Neural progenitor cell (in vitro differentiated cells): ENCODE measurements around the gene CDK10. TPM values are rescaled to one million over a fixed set of nuclear protein-coding genes. Genes with fewer than 3 reads are reported as not detected.

ENCODE experiments used
- DNase-seq: peaks from one replicate; pipeline ENCODE4 v3.0.0-alpha.2; 2016; ENCODE audit warnings: low spot score
- H2AFZ ChIP-seq: fragments of 200-600 bp; sonication (generic); replicated peaks from 2 replicates; pipeline ENCODE4 v1.6.1; 2016; ENCODE audit warnings: antibody characterized with exemption
- H3F3A ChIP-seq: fragments of 200-600 bp; sonication (generic); 2 replicates; pipeline ENCODE4 v1.6.1; 2016; ENCODE audit warnings: antibody characterized with exemption, low read depth
- H3K27ac ChIP-seq: fragments of 200-600 bp; sonication (generic); 2 replicates; pipeline ENCODE4 v1.5.1; 2016; ENCODE audit warnings: mild to moderate bottlenecking
- H3K27me3 ChIP-seq: fragments of 200-600 bp; sonication (generic); 2 replicates; pipeline ENCODE4 v1.6.1; 2016; ENCODE audit warnings: mild to moderate bottlenecking, moderate library complexity
- H3K36me3 ChIP-seq: fragments of 200-600 bp; sonication (generic); 2 replicates; pipeline ENCODE4 v1.5.1; 2016
- H3K4me1 ChIP-seq: fragments of 200-600 bp; sonication (generic); 2 replicates; pipeline ENCODE4 v1.6.1; 2016; ENCODE audit warnings: mixed run types
- H3K4me2 ChIP-seq: fragments of 200-600 bp; sonication (generic); 2 replicates; pipeline ENCODE4 v1.6.1; 2016
- H3K4me3 ChIP-seq: fragments of 200-600 bp; sonication (generic); 2 replicates; pipeline ENCODE4 v1.5.1; 2016
- H3K79me2 ChIP-seq: fragments of 200-600 bp; sonication (generic); 2 replicates; pipeline ENCODE4 v1.6.1; 2016; ENCODE audit warnings: low read depth
- H3K9ac ChIP-seq: fragments of 200-600 bp; sonication (generic); 2 replicates; pipeline ENCODE4 v1.6.1; 2016
- H3K9me3 ChIP-seq: fragments of 200-600 bp; sonication (generic); 2 replicates; pipeline ENCODE4 v1.5.1; 2016; ENCODE audit warnings: low read depth
- H4K20me1 ChIP-seq: fragments of 200-600 bp; sonication (generic); 2 replicates; pipeline ENCODE4 v1.6.1; 2016; ENCODE audit warnings: low read depth
- H3K27ac Mint-ChIP-seq: 3 replicates; pipeline ENCODE4 v1.8.0; 2021; ENCODE audit warnings: mixed read lengths
- H3K27me3 Mint-ChIP-seq: 2 replicates; pipeline ENCODE4 v1.8.0; 2022; ENCODE audit warnings: low read depth, mild to moderate bottlenecking, inconsistent platforms, moderate library complexity, mixed read lengths; ENCODE audit not compliant: insufficient read depth
- H3K36me3 Mint-ChIP-seq: 3 replicates; pipeline ENCODE4 v1.8.0; 2021; ENCODE audit warnings: mixed read lengths
- H3K4me1 Mint-ChIP-seq: 3 replicates; pipeline ENCODE4 v1.8.0; 2021; ENCODE audit warnings: mixed read lengths
- H3K4me3 Mint-ChIP-seq: 3 replicates; pipeline ENCODE4 v1.8.0; 2021; ENCODE audit warnings: mild to moderate bottlenecking, moderate library complexity, mixed read lengths
- H3K9me3 Mint-ChIP-seq: 3 replicates; pipeline ENCODE4 v1.8.0; 2020; ENCODE audit warnings: mixed read lengths
- EZH2 ChIP-seq: fragments of 200-600 bp; sonication (generic); IDR thresholded peaks from 2 replicates; pipeline ENCODE4 v1.6.1; 2017; ENCODE audit warnings: antibody characterized with exemption, mild to moderate bottlenecking, moderate library complexity
- EZH2phosphoT487 ChIP-seq: fragments of 200-600 bp; sonication (generic); IDR thresholded peaks from 2 replicates; pipeline ENCODE4 v1.6.1; 2017; ENCODE audit warnings: antibody characterized with exemption
- total RNA-seq: library from RNA; depleted of rRNA; stranded (reverse); fragments of >200 nt; gene quantifications from 2 replicates; pipeline ENCODE4 v1.2.3, GENCODE V29; 2015; ENCODE audit warnings: low replicate concordance
- TF ChIP-seq, protein P1 (sequence below): fragments of 200-600 bp; sonication (generic); IDR thresholded peaks from 2 replicates; pipeline ENCODE4 v1.5.1; 2017; ENCODE audit warnings: antibody characterized with exemption, mild to moderate bottlenecking

The CDK10 gene
- total RNA-seq, 1 donor from 2014 or later, result 75.6 TPM

DNA sequence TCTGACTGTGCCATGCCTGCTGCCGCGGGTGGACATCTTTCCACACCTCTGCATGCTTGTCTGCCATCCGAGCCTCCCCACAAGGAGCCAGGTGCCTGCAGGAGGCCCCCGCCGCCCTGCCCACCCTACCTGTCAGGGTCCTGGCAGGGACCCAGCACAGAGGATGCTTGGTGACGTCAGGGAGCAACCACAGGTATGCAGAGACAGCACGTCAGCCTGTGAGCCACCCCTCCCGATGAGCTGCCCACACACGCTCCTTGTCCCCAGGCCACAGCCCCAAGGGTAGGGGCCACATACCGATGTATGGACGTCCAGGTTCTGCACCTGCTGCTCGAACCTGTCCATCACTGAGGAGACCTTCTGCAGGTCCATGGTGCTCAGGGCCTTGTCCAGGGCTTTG lies 39.6 kb upstream of the CDK10 start:
- H3K27ac Mint-ChIP-seq, result no peak overlapping the region
- H3K36me3 ChIP-seq, result no peaks in the 10 kb centered on the region
- peaks cover 2% of the 10 kb centered on the region for H3K79me2 ChIP-seq
- no peaks in the 10 kb centered on the region for H3K4me1 ChIP-seq
- peaks cover 10% of the 10 kb centered on the region for H4K20me1 ChIP-seq
- no peak overlapping the region for H3K27ac ChIP-seq
- peaks cover 10% of the 10 kb centered on the region for H3K27me3 Mint-ChIP-seq
- H3K4me3 ChIP-seq, result no peak overlapping the region
- no peak overlapping the region for H3K4me2 ChIP-seq
- no peaks in the 10 kb centered on the region for H3K9me3 Mint-ChIP-seq
- H3K4me3 Mint-ChIP-seq, result no peak overlapping the region
- H3K9me3 ChIP-seq, result no peaks in the 10 kb centered on the region
- no peak overlapping the region for H3K9ac ChIP-seq
- no peak overlapping the region for H2AFZ ChIP-seq
- TF ChIP-seq EZH2, result no peak
- no peak for TF ChIP-seq EZH2phosphoT487
- TF ChIP-seq, protein P1, sequence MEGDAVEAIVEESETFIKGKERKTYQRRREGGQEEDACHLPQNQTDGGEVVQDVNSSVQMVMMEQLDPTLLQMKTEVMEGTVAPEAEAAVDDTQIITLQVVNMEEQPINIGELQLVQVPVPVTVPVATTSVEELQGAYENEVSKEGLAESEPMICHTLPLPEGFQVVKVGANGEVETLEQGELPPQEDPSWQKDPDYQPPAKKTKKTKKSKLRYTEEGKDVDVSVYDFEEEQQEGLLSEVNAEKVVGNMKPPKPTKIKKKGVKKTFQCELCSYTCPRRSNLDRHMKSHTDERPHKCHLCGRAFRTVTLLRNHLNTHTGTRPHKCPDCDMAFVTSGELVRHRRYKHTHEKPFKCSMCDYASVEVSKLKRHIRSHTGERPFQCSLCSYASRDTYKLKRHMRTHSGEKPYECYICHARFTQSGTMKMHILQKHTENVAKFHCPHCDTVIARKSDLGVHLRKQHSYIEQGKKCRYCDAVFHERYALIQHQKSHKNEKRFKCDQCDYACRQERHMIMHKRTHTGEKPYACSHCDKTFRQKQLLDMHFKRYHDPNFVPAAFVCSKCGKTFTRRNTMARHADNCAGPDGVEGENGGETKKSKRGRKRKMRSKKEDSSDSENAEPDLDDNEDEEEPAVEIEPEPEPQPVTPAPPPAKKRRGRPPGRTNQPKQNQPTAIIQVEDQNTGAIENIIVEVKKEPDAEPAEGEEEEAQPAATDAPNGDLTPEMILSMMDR, result no peak
- no peak for DNase-seq
- no peaks in the 10 kb centered on the region for H3K27me3 ChIP-seq
- peaks cover 5% of the 10 kb centered on the region for H3K36me3 Mint-ChIP-seq
- no peaks in the 10 kb centered on the region for H3K4me1 Mint-ChIP-seq
- H3F3A ChIP-seq, result no peaks in the 10 kb centered on the region

GRCh38 chr16:89651584-89651983 lies 34.9 kb upstream of the CDK10 start:
- peaks cover 2% of the 10 kb centered on the region for H3K36me3 Mint-ChIP-seq
- no peak overlapping the region for H3K4me3 ChIP-seq
- H3K9me3 Mint-ChIP-seq, result no peaks in the 10 kb centered on the region
- no peak overlapping the region for H3K4me3 Mint-ChIP-seq
- no peak for TF ChIP-seq EZH2phosphoT487
- TF ChIP-seq, protein P1, result no peak
- H4K20me1 ChIP-seq, result peaks cover 28% of the 10 kb centered on the region
- H3K27ac ChIP-seq, result no peak overlapping the region
- H2AFZ ChIP-seq, result no peak overlapping the region
- H3K9me3 ChIP-seq, result no peaks in the 10 kb centered on the region
- peaks cover 2% of the 10 kb centered on the region for H3K4me1 ChIP-seq
- no peaks in the 10 kb centered on the region for H3K36me3 ChIP-seq
- H3K4me2 ChIP-seq, result no peak overlapping the region
- H3K27me3 ChIP-seq, result no peaks in the 10 kb centered on the region
- no peak for DNase-seq
- peaks cover 26% of the 10 kb centered on the region for H3K79me2 ChIP-seq
- H3K4me1 Mint-ChIP-seq, result peaks cover 4% of the 10 kb centered on the region
- no peak overlapping the region for H3K27ac Mint-ChIP-seq
- no peak overlapping the region for H3K9ac ChIP-seq
- peaks cover 10% of the 10 kb centered on the region for H3K27me3 Mint-ChIP-seq
- no peaks in the 10 kb centered on the region for H3F3A ChIP-seq

DNA sequence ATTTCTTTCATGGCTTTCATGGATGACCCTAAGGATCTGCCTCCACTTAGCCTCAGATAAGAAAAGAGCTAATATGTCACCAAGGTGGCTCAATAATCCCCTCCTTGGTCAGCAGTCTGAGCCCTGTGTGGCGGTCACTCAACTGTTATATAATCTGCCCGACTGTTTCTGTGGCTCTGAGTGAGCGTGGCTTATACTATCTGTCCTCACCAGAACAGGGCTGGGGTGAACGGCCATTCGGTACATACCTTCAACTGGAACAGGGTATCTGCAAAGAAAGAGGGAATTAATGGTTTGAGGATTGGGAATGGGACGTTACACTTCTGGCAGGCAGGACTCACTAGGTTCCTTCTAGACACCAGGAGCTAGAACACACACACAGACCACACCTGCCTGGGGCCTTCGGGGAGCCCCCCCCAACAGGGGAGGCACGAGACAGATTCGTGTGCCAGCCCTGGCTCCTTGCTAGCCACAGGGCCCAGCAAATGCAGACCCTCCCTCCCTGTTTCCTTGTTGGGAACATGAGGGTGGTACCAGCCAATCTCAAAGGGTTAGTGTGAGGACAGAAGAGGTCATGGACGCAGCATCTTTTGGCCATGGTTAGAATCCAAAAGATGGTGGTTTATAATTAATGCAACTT lies 32.7 kb upstream of the CDK10 start:
- Histone ChIP-seq H3K4me3 (no peak overlapping the region), H3K36me3 (no peaks in the 10 kb centered on the region), H3K79me2 (peaks cover 42% of the 10 kb centered on the region), H3K4me2 (no peak overlapping the region), H3K27me3 (no peaks in the 10 kb centered on the region), H4K20me1 (peaks cover 34% of the 10 kb centered on the region), H3K27ac (no peak overlapping the region), H3K9ac (no peak overlapping the region), H3K9me3 (no peaks in the 10 kb centered on the region), H3K4me1 (peaks cover 8% of the 10 kb centered on the region), H3F3A (no peaks in the 10 kb centered on the region), H2AFZ (no peak overlapping the region)
- no peak for DNase-seq
- TF ChIP-seq, protein P1, result no peak
- TF ChIP-seq EZH2phosphoT487 (no peak), EZH2 (no peak)
- Mint-ChIP-seq H3K4me1 (peaks cover 9% of the 10 kb centered on the region), H3K27ac (no peak overlapping the region), H3K9me3 (no peaks in the 10 kb centered on the region), H3K4me3 (no peak overlapping the region), H3K36me3 (peaks cover 5% of the 10 kb centered on the region), H3K27me3 (peaks cover 7% of the 10 kb centered on the region)
